Activated naive CD4-positive, alpha-beta T cell treated with anti-CD3 and anti-CD28 coated beads, Interleukin-2, amount 10 ng/mL, durations not matched to agents 5 hours and 36 hours (primary cell): ENCODE results near the gene CEACAM3. TPM values are rescaled to one million over a fixed set of nuclear protein-coding genes. Genes with fewer than 3 reads are reported as not detected.

ENCODE experiments used
- total RNA-seq, 2 experiments: library from RNA; stranded (reverse); gene quantifications; one replicate each; pipeline ENCODE4 v1.2.3, GENCODE V29; 2021

Gene CEACAM3
- not detected for total RNA-seq

DNA sequence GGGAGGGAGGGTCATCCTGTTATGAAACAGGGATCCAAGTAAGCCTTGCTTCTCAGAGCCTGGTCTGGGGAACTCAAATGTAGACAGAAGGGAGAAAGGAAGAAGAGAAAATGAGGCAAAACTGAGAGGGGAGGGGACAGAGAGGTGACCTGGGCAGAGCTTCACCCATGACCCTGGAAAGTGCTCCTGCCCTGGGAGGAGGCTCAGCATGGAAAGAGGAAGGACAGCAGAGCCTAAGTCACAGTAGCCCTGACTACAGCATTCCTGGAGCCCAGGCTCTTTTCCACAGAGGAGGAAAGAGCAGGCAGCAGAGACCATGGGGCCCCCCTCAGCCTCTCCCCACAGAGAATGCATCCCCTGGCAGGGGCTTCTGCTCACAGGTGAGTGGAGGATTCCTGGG, at the start of gene CEACAM3:
CEACAM3 (plus strand) TSS at position 226 of the 400 bp plus-strand sequence; CDS start at position 317, 91 bp downstream.

DNA sequence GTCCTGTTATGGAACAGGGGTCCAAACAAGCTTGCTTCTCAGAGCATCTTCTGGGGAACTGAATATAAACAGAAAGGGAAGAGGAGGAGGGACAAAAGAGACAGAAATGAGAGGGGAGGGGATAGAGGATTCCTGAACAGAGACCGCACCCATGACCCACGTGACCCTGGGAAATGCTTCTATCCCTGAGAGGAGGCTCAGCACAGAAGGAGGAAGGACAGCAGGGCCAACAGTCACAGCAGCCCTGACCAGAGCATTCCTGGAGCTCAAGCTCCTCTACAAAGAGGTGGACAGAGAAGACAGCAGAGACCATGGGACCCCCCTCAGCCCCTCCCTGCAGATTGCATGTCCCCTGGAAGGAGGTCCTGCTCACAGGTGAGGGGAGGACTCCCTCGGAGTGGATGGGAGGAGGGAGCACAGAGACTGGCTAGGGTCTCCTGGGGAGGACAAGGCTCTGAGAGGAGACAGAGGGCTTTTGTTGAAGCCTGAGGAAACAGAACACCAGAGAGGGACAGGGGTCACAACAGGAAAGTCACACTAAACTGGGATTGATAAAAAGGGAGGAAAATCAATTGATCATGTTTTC, 41.0 kb upstream of the CEACAM3 start, which contains the start of gene CEACAM6:
CEACAM6 (plus strand) TSS at position 203 of the 586 bp plus-strand sequence; CDS start at position 312, 109 bp downstream.

DNA sequence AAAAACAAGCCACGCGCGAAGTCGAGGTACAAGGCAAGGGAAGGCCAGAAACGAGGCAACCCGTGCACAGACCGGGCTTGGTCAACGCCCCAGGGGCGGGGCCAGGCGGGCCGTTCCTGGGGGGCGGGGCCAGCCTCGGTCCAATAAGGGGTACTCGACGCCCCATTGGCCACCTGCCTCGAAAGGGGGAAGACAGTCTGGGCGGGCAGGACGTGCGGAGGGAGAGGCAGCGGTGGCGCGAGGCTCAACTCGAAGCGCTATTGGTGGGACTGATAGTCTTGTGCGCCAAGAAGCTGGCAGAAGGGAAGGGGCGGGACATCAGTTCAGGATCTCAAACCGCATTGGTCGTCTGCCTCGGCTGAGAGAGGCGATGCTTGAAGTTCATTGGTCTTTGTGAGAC, 48.2 kb downstream of the CEACAM3 start, which contains the start of gene LYPD4:
LYPD4 (minus strand) TSS at position 83 of the 400 bp plus-strand sequence. CDS start 5,398 bp downstream, outside the sequence.

DNA sequence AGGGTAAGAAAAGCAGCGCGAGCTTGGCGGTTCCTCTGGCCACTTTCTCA, 48.4 kb downstream of the CEACAM3 start, which contains the start of gene DMRTC2:
DMRTC2 (plus strand) TSS at position 42 of the 50 bp plus-strand sequence. CDS start 2,387 bp downstream, outside the sequence.

DNA sequence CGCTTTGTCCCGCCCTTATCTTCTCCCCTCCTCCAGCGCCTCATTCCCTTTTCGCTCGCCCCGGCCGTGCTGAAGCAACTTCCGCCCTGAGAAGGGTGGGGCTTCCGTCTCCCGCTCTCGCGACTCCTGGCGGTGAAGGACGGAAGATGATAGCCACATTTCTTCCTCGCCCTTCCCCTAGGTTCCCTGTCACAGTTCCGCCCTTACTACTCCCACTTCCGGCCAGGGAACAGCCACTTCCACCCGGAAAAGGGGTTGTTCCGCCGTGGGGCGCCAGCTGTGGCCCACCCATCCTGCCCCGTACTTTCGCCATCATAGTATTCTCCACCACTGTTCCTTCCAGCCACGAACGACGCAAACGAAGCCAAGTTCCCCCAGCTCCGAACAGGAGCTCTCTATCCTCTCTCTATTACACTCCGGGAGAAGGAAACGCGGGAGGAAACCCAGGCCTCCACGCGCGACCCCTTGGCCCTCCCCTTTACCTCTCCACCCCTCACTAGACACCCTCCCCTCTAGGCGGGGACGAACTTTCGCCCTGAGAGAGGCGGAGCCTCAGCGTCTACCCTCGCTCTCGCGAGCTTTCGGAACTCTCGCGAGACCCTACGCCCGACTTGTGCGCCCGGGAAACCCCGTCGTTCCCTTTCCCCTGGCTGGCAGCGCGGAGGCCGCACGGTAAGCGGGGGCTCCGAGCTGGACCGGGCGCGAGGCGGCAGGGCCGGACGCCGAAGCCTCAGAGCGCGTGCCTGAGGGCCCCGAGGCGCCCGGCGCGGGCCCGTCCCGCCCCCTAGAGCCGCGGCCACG, 63.4 kb downstream of the CEACAM3 start, which contains the start of gene RPS19:
RPS19 (plus strand) TSS at position 638 of the 801 bp plus-strand sequence. CDS start 520 bp downstream, outside the sequence.

Other genes with a start within 250 kb of the CEACAM3 start
- gene CEACAM21, start 220.4 kb upstream of the CEACAM3 start, total RNA-seq: 100 to 1,000 TPM; 116 to 121 TPM
- not detected for gene CEACAM4, start 169.5 kb upstream of the CEACAM3 start, total RNA-seq
- gene CEACAM7, start 108.3 kb upstream of the CEACAM3 start, total RNA-seq: not detected
- not detected for gene CEACAM5, start 88.0 kb upstream of the CEACAM3 start, total RNA-seq
- gene CEACAM6, start 41.1 kb upstream of the CEACAM3 start, total RNA-seq: not detected
- gene LYPD4, start 48.1 kb downstream of the CEACAM3 start, total RNA-seq: not detected
- not detected for gene DMRTC2, start 48.5 kb downstream of the CEACAM3 start, total RNA-seq
- gene RPS19, start 63.7 kb downstream of the CEACAM3 start, total RNA-seq: 1,000 to 10,000 TPM; 3,420 to 3,459 TPM
- 1 to 10 TPM; 8.6 to 9.3 TPM for gene CD79A, start 80.7 kb downstream of the CEACAM3 start, total RNA-seq
- gene ARHGEF1, start 86.6 kb downstream of the CEACAM3 start, total RNA-seq: 100 to 1,000 TPM; 771 to 829 TPM
- gene ERFL, start 131.9 kb downstream of the CEACAM3 start, total RNA-seq: 1 to 10 TPM; 2.2 to 2.6 TPM
- gene RABAC1, start 162.7 kb downstream of the CEACAM3 start, total RNA-seq: 10 to 100 TPM; 75.1 to 78.9 TPM
- 1 to 10 TPM; 1.2 to 1.3 TPM for gene ATP1A3, start 197.6 kb downstream of the CEACAM3 start, total RNA-seq